Measurements from ENCODE around the gene HOMER1.

- TF ChIP-seq CTCF (conservative IDR thresholded peaks at IDR 0.05; ENCODE audit: low read length) (no peak), EZH2phosphoT487 (IDR thresholded peaks at IDR 0.05; ENCODE audit: borderline replicate concordance, low read depth, low read length) (no peak)
Measured at GRCh38 chr5:79517601-79518000, 3.7 kb upstream of the HOMER1 start.

Data from OCI-LY7 (cell line).